Fibroblast of villous mesenchyme (primary cell): Measurements from ENCODE around the gene SEC23A. TPM values are rescaled to one million over a fixed set of nuclear protein-coding genes. Genes with fewer than 3 reads are reported as not detected.

Source experiments
- DNase-seq: peaks from one replicate; pipeline ENCODE4 v3.0.0-alpha.2; 2010; ENCODE audit warnings: low read depth
- H3K4me3 ChIP-seq: 2 replicates; pipeline ENCODE4 v1.5.1; 2011; ENCODE audit warnings: low read depth, mild to moderate bottlenecking, low read length
- CTCF ChIP-seq: IDR thresholded peaks from 2 replicates; pipeline ENCODE4 v1.5.1; 2012; ENCODE audit warnings: low read depth, mild to moderate bottlenecking, low read length; ENCODE audit not compliant: insufficient read depth
- small RNA-seq: library from RNA; depleted of rRNA; stranded (forward); fragments of <200 nt; gene quantifications from one replicate; pipeline ENCODE3, GENCODE V24; 2012
- total RNA-seq: library from RNA; depleted of rRNA; stranded (reverse); fragments of >200 nt; gene quantifications from 2 replicates; pipeline ENCODE4 v1.2.3, GENCODE V29; 2012

The SEC23A gene
- total RNA-seq, 1 donor: 548 TPM

GRCh38 chr14:38987781-38988180 lies 115.3 kb downstream of the SEC23A start:
- TF ChIP-seq CTCF: no peak
- DNase-seq: no peak
- no peak overlapping the region for H3K4me3 ChIP-seq

GRCh38 chr14:38982837-38983236 lies 120.2 kb downstream of the SEC23A start:
- no peak for DNase-seq
- H3K4me3 ChIP-seq: no peak overlapping the region
- no peak for TF ChIP-seq CTCF

GRCh38 chr14:38982278-38982677 lies 120.8 kb downstream of the SEC23A start:
- TF ChIP-seq CTCF: no peak
- H3K4me3 ChIP-seq: no peak overlapping the region
- no peak for DNase-seq

Small RNA genes lying within 50 kb of the gene (small RNA-seq; reads per million reads assigned to genes)
- not detected for gene AL109628.1
- not detected for gene RF00019

Other genes with a start within 250 kb of the SEC23A start
- gene GEMIN2, start 11.1 kb upstream of the SEC23A start, total RNA-seq: 34.5 and 35.4 TPM in 2 replicates
- gene TRAPPC6B, start 67.1 kb upstream of the SEC23A start, total RNA-seq: 21.6 and 28.1 TPM in 2 replicates
- 15.1 and 20.3 TPM in 2 replicates for gene PNN, start 72.0 kb upstream of the SEC23A start, total RNA-seq
- 14.5 and 21.6 TPM in 2 replicates for gene MIA2, start 130.7 kb upstream of the SEC23A start, total RNA-seq